Lower leg skin (tissue), 3 donors: ENCODE data around the gene LYPD3.

Experiments used
- CTCF ChIP-seq, 3 donors: fragments of 450-650 bp; IDR thresholded peaks; one replicate each; pipeline ENCODE4 v1.5.1; 2016; ENCODE audit warnings: antibody characterized with exemption in 3 of 3, mild to moderate bottlenecking in 3 of 3, moderate library complexity in 2 of 3
- POLR2A ChIP-seq, 2 donors: fragments of 450-650 bp; IDR thresholded peaks; one replicate each; pipeline ENCODE4 v1.6.1; 2016 to 2017; ENCODE audit warnings: antibody characterized with exemption in 2 of 2, mild to moderate bottlenecking in 1 of 2, moderate library complexity in 1 of 2

GRCh38 chr19:43502419-43502976 lies 37.1 kb upstream of the LYPD3 start:
- TF ChIP-seq CTCF (IDR thresholded peaks at IDR 0.05) (no peak), POLR2A (IDR thresholded peaks at IDR 0.05) (no peak)
